Activated B cell treated with CpG ODN at 0.5 μM for 24 hours (primary cell): ENCODE measurements around the gene DPEP3. TPM values are rescaled to one million over a fixed set of nuclear protein-coding genes. Genes with fewer than 3 reads are reported as not detected.
"Not testable (repeated sequence)": the region's sequence is repeated elsewhere in the genome, so short reads cannot be mapped to it uniquely, and the experiment has no call there.

Experiments
- ATAC-seq: fragments of 200-7000 bp; cut with Tn5 transposase; one replicate; pipeline ENCODE4 v1.10.0; 2021; ENCODE audit warnings: low read depth, mild to moderate bottlenecking, moderate library complexity
- CTCF ChIA-PET: fragments of 350-600 bp; sonication (Branson Sonifier 250); formaldehyde crosslinking; loops from one replicate; lab custom pipeline; 2021; ENCODE audit warnings: antibody characterized with exemption; lab: Charles Lee
- POLR2A ChIA-PET: fragments of 350-600 bp; sonication (Branson Sonifier 250); formaldehyde crosslinking; loops from one replicate; lab custom pipeline; 2021; ENCODE audit warnings: antibody characterized with exemption; lab: Charles Lee
- DNase-seq: peaks from one replicate; pipeline ENCODE4 v3.0.0; 2022
- H3K27ac Mint-ChIP-seq: one replicate; pipeline ENCODE4 v1.8.0; 2020; ENCODE audit warnings: mixed read lengths
- H3K27me3 Mint-ChIP-seq: one replicate; pipeline ENCODE4 v1.8.0; 2021; ENCODE audit warnings: mixed read lengths
- H3K36me3 Mint-ChIP-seq: one replicate; pipeline ENCODE4 v1.8.0; 2021; ENCODE audit warnings: low read depth, mixed read lengths
- H3K4me1 Mint-ChIP-seq: one replicate; pipeline ENCODE4 v1.8.0; 2021; ENCODE audit warnings: mixed read lengths
- H3K4me3 Mint-ChIP-seq: one replicate; pipeline ENCODE4 v1.8.0; 2020; ENCODE audit warnings: mild to moderate bottlenecking, mixed read lengths
- H3K9me3 Mint-ChIP-seq: one replicate; pipeline ENCODE4 v1.8.0; 2020; ENCODE audit warnings: mixed read lengths
- CTCF ChIP-seq: fragments of 200-600 bp; IDR thresholded peaks from one replicate; pipeline ENCODE4 v1.8.0; 2022; ENCODE audit warnings: antibody characterized with exemption, mild to moderate bottlenecking
- intact Hi-C: fragments of 100-400 bp; cut with micrococcal nuclease; formaldehyde crosslinking; loops from one replicate; pipeline ENCODE4 v1.15.1; 2024
- total RNA-seq: library from RNA; stranded (reverse); gene quantifications from 2 replicates; pipeline ENCODE4 v1.2.3, GENCODE V29; 2022

DPEP3 gene
- total RNA-seq, 1 donor from 2014 or later: 0.38 TPM

GRCh38 chr16:68021490-68021889, 41.2 kb upstream of the DPEP3 start:
- H3K36me3 Mint-ChIP-seq: peaks cover 32% of the 10 kb centered on the region
- intact Hi-C loops: no loop called here
- CTCF ChIA-PET: interaction anchor here (0.8 to 1.9 kb wide), 4 partner anchors 16 to 205 kb away, joined by 3 to 6 read pairs (median 5); no protein-coding TSS in a partner anchor
- no peak for ATAC-seq
- peaks cover 31% of the 10 kb centered on the region for H3K4me1 Mint-ChIP-seq
- no peak overlapping the region for H3K27ac Mint-ChIP-seq
- peak overlapping the region; percentile 99 for H3K4me3 Mint-ChIP-seq
- no peaks in the 10 kb centered on the region for H3K27me3 Mint-ChIP-seq
- POLR2A ChIA-PET: interaction anchor here (0.8 to 3.5 kb wide), 7 partner anchors 10 to 173 kb away, joined by 3 to 47 read pairs (median 26); partner anchors contain the start of genes DPEP2 and PSMB10
- no peak for DNase-seq
- TF ChIP-seq CTCF: no peak
- no peaks in the 10 kb centered on the region for H3K9me3 Mint-ChIP-seq

- intact Hi-C loops: no loop called here
- H3K4me3 Mint-ChIP-seq: no peak overlapping the region
- peaks cover 30% of the 10 kb centered on the region for H3K4me1 Mint-ChIP-seq
- no peak for TF ChIP-seq CTCF
- CTCF ChIA-PET: no interaction called here
- no peak for DNase-seq
- no peaks in the 10 kb centered on the region for H3K9me3 Mint-ChIP-seq
- POLR2A ChIA-PET: interaction anchor here (0.5 to 0.8 kb wide), 3 partner anchors 14 to 557 kb away, joined by 3 to 7 read pairs (median 4); no protein-coding TSS in a partner anchor
- peaks cover 24% of the 10 kb centered on the region for H3K36me3 Mint-ChIP-seq
- H3K27ac Mint-ChIP-seq: no peak overlapping the region
- no peak for ATAC-seq
- H3K27me3 Mint-ChIP-seq: no peaks in the 10 kb centered on the region
Observed at GRCh38 chr16:68019167-68019680, 38.9 kb upstream of the DPEP3 start.

GRCh38 chr16:68015681-68016080, 35.4 kb upstream of the DPEP3 start, which contains the start of gene DPEP2NB:
TSS of gene DPEP2NB (minus strand) at chr16:68015911. CDS start at chr16:68015770, 141 bp downstream.
- ChIA-PET POLR2A (interaction anchor here (1.8 kb wide), 1 partner anchor 10 kb away, joined by 7 read pairs; no protein-coding TSS in a partner anchor), CTCF (no interaction called here)
- no peak within 1 kb of the TSS for H3K4me3 Mint-ChIP-seq
- H3K9me3 Mint-ChIP-seq: no peaks in the 10 kb centered on the region
- no peak for DNase-seq
- no peak for ATAC-seq
- TF ChIP-seq CTCF: no peak
- H3K4me1 Mint-ChIP-seq: peaks cover 11% of the 10 kb centered on the region
- H3K27me3 Mint-ChIP-seq: no peaks in the 10 kb centered on the region
- peaks cover 4% of the 10 kb centered on the region for H3K36me3 Mint-ChIP-seq
- H3K27ac Mint-ChIP-seq: no peak within 1 kb of the TSS
- intact Hi-C loops: no loop called here

GRCh38 chr16:68013440-68013839, 33.1 kb upstream of the DPEP3 start:
- no peak for TF ChIP-seq CTCF
- Mint-ChIP-seq H3K4me1 (peaks cover 11% of the 10 kb centered on the region), H3K4me3 (no peak overlapping the region), H3K27ac (no peak overlapping the region), H3K27me3 (no peaks in the 10 kb centered on the region), H3K36me3 (no peaks in the 10 kb centered on the region), H3K9me3 (no peaks in the 10 kb centered on the region)
- POLR2A ChIA-PET: interaction anchor here (0.7 to 1.0 kb wide), 5 partner anchors 13 to 488 kb away, joined by 3 to 4 read pairs (median 3); no protein-coding TSS in a partner anchor
- CTCF ChIA-PET: interaction anchor here (0.7 kb wide), 1 partner anchor 9 kb away, joined by 3 read pairs; no protein-coding TSS in a partner anchor
- intact Hi-C loops: no loop called here
- no peak for DNase-seq
- no peak for ATAC-seq

GRCh38 chr16:68009872-68010271, 29.6 kb upstream of the DPEP3 start:
- H3K9me3 Mint-ChIP-seq, H3K36me3 Mint-ChIP-seq, H3K4me3 Mint-ChIP-seq, intact Hi-C loops, H3K27ac Mint-ChIP-seq, CTCF ChIA-PET, POLR2A ChIA-PET, ATAC-seq, H3K27me3 Mint-ChIP-seq, DNase-seq: not testable (repeated sequence)
- peaks cover 27% of the 10 kb centered on the region for H3K4me1 Mint-ChIP-seq
